Measurements from ENCODE around the gene XAGE2.
"Not testable (repeated sequence)": the region's sequence is repeated elsewhere in the genome, so short reads cannot be mapped to it uniquely, and the experiment has no call there.

Gene XAGE2, protein sequence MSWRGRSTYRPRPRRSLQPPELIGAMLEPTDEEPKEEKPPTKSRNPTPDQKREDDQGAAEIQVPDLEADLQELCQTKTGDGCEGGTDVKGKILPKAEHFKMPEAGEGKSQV

DNA sequence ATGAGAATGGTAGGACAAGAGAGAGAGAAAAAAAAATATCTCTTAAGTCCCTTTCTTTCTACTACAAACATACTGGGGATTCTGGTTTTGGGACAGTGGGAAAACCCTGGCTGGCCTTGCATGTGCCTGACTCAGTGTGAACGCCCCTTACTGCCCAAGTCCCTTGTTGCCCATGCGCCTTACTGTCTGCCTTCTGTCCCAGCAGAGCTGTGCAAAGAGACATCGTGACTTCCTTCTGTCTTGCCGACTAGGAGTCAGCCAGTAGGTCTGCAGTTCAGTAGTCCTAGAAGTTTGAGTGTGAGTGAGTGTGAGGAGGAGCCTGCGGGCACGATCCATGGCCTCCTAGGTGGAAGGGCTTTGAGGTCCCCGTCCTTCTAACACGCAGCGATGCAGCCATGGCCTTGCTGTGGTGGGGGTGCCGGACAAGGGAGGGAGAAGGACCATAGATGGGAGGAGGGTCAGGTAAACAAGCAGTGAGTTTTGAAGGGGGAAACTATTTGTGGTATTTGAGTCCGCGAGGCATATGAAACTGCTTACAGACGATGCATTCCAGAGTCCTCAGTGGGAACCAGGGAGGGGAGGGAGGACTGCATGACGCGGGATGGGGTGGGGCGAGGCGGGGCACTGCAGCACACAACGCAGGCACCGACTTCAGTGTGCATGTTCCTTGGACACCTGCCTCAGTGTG lies at the start of gene XAGE2:
Gene XAGE2, plus strand, starts transcription at position 654 of the 688 bp plus-strand sequence. CDS start 994 bp downstream, outside the sequence.
- no peak for DNase-seq

DNA sequence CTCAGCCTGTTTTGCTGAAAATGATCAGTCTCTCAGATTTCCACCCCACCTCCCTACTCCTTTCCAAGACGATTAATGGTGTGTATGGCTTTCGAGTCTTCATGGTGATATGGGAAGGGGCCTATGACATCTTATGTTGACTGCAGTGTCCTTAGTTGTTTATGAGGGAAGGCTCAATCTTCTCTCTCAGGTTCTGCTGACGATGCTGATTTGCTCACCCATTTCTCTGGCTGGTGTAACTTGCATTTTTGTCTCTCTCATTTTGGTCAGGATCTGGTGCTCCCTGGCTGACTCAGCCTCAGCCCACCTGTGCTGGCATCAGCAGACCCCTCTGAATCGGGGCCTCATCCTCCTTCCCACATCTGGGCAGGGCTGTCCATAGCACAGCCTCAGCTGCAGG lies 31.4 kb upstream of the XAGE2 start:
- DNase-seq: no peak

DNA sequence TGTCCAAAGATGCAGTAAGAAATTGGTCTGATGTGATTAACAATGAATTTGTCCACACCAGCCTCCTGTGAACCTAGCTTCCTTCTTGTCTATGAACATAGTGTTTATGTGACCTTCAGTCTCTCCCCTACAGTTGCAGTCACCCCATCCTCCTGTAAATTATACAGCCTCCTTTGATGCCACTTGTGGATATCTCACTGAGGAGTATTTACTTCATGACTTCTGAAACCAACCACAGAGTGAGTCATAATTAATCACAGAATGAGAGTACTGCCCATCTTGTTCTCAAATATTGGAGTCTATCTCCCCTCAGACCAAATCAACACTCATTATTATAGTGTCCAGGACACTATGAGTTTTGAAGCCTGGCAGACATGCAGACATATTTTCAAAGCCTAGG lies 27.3 kb upstream of the XAGE2 start:
- DNase-seq: no peak

DNA sequence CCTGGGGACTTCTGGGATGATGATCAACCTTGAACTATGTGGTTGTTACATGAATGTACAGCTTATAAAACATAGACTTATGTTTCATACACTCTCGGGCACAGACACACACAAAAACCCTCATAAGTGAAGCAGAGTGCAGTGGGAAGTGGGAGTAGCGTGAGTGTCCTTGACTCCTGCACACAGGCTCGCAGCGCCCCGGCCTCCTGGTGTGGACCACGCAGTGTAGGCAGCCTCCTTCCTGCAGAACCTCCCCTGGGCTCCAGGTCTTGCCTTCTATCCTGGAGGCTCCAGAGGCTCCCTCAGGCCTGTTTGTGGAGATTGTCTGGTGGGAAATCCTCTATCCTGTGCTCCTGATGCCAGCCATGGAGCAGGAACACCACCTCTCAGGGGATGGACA lies 25.7 kb upstream of the XAGE2 start:
- not testable (repeated sequence) for DNase-seq

DNA sequence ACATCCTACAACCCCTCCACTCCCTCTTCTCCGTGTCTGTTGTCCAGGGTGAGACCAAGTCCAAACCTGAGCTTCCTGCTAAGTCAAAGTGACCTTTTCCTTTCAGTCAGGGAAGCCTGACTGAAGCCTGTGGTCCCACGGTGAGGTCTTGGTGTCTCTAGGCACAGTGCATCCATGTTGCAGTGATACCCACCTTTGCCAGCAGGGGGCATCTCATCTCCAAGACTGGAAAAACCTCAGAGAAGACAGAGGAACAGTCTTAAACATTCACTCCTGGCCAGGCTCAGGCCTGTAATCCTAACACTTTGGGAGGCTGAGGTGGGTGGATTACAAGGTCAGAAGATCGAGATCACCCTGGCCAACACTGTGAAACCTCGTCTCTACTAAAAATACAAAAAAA lies 23.4 kb upstream of the XAGE2 start:
- not testable (repeated sequence) for DNase-seq

DNA sequence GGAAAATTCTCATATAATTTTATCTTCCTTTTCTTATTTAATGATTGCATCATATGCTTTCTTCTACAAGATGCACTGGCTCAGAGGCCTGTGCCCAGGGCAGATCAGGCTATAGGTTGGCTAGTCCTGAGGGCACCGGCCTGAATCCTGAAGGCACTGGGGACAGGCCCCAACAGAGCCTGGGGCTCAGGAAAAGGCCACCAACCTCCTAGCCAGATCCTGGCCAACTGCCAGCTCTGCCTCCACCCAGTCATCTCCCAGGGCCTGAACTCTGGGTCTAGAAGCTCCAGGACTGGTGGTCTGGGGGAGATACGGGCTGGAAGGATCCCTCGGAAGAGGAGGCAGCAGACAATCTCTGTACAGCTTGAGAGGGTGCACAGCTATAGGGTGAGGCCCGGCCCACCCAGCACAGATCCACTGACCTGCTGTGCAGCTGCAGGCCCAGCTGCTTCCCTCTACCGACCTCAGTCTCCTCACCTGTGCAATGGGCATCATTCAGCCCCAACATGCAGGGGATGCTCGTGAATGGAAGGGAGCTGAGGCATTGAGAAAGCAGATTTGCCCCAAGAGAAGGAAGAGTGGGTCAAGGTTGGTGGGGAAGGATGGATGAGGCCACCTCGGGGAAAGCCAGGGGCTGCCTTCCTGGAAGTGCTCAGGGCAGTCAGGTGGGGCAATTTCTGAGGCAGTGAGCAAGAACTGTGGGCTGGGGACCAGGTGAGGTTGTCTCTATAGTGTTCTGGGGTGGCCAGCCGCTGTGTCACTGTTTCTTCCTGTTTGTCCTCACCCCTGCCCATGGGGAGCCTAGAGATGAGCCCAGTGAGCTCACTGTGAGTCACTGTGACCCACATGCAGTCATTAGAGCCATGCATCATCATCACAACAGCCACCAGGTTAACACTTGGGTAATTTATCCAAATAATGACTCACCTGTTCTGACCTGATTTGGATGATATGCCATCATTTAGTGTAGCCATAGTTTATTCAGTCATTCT lies 22.4 kb upstream of the XAGE2 start:
- no peak for DNase-seq

DNA sequence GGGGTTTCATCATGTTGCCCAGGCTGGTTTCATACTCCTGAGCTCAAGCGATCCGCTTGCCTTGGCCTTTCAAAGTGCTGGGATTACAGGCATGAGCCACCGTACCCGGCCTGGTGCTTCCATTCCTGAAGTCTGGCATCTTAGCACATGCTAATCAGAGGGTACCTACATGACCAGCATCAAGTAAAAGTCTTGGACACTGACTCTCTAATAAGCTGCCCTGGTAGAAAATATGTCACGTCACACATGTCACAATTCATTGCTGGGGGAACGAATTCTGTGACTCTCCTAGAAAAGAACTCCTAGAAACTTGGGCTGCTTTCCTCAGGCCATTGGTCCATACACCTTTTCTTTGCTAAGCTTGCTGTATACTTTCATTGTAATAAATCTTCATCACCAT lies 19.1 kb upstream of the XAGE2 start:
- DNase-seq: no peak

DNA sequence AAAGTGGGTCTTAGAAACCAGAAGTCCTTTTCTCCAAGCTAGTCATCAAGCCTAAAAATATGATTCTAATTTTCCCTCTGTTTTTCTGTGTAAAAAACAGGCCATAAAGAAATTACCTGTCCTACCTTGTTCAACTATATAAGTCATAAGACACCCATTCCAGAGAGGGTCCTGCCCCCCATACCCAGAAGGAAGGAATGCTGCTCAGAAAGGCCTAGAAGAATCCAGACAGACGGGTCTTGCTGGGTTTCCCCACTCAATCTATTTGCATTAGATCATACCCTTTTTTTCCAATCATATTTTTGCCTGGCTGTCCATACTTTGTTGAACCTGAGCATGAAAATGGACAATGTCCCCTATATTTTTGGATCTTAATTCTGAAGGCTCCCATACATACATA lies 16.3 kb upstream of the XAGE2 start:
- DNase-seq: no peak

DNA sequence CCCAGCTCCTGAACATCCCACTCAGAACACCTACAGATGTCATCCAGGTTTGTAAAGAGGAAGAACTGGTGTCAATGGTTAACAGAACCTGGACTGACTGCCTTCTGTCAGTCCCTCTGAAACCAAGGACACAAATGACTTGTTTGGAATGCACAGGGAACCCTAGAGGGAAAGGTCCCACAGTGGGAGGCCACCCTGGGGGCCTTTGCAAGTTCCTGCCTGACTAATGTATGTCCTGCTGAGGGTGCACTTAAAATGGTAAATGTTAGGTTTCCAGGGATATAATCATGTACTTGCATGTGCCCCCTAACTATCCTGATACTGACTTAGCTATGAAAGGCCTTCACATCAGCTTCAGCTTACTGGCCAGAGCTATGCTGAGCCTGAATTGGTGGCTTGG lies 15.0 kb upstream of the XAGE2 start:
- DNase-seq: no peak

DNA sequence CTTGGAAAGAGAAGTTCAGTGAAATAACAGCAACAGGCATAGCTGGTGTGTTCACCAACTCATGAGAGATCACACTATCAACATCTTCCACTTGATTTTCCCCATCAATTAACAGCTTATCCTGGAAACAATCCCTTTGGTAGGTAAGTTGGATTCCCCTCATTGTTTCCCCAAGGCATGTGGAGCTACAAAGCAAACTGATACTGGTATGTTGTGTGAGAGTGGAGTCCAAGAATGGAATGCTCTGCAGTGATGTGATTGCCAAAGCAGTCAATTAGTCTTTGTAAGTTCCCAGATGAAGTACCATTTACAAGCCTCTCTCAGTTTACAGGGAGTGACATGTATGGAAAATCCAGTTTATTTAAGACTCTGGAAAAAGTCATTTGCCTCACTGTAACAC lies 13.7 kb upstream of the XAGE2 start:
- DNase-seq: no peak

DNA sequence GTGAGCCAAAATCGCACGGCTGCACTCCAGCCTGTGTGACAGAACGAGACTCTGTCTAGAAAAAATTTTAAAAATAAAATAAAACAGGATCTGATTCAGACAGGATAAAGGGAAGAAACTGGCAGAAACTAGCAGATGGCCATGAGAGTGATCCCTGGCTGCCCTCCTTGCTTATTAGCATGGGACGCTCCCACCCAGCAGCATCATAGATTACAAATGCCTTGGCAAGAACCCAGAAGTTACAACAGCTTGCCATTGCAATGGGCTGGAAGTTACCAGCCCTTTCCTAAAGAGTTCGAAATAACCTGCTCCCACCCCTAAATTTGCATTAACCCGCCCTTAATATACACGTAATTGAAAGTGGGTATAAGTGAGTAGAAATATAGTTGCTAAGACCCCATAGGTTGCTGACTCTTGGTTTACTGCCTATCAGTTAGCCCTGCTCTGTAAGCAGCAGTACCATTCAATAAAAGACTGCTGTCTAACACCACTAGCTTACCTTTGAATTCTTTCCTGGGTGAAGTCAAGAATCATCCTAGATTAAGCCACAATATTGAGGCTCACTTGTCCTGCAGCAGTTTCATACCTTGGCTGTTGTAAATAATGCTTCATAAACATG lies 9.1 kb upstream of the XAGE2 start:
- peak; percentile 0 for DNase-seq

DNA sequence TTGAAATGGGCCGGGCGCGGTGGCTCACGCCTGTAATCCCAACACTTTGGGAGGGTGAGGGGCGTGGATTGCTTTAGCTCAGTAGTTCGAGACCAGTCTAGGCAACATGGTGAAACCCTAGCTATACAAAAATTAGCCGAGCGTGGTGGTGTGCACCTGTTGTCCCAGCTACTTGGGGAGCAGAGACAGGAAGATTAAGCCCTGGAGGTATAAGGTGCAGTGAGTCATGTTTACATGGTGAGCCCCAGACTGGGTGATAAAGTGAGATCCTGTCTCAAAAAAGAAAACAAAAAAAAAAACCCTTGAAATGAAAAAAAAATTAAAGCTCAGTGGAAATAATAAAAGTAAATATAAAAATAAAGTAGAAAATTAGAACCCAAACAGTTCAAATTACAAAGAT lies 6.9 kb upstream of the XAGE2 start:
- no peak for DNase-seq

DNA sequence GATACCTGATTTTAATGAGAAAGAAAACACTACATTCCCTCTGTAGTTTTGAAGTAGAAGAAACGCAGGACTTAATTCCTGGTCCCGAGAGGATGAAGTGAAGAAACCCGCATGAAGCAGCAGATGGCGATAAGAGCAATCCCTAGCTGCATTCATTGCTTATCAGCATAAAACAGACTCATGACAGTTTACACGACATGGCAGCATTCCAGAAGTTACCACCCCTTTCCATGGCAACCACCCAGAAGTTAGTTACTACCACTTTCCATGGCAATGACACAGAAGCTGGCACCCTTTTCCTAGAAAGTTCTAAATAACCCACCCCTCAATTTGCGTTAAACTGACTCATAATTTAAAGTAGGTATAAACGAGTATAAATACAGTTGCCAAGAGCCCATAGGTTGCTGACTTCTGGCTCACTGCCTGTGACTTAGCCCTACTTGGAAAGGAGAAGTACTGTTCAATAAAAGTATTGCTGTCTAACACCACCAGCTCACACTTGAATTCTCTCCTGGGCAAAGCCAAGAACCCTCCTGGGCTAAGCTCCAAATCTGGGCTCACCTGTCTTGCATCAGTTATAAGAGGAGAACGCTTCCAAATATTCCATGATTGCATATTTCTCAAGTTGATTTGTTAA lies 5.5 kb upstream of the XAGE2 start:
- peak; percentile 6 for DNase-seq

DNA sequence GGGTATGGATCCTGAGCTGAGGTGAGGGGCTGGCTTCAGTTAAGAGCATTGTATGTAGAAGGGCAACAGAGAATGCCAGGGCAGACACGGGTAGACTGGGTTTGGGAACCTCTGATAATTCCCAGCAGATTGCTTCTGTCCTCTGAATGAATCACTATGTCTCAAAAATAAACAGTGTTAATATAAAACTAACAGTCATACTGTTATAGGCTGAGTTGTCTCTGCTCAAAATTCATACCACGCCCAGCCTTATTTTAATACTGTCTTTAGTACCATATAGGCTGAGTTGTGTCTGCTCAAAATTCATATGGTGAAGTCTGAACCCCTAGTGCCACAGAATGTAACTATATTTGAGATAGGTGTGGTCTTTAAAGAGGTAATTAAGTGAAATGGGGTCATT lies 10.0 kb downstream of the XAGE2 start:
- no peak for DNase-seq

DNA sequence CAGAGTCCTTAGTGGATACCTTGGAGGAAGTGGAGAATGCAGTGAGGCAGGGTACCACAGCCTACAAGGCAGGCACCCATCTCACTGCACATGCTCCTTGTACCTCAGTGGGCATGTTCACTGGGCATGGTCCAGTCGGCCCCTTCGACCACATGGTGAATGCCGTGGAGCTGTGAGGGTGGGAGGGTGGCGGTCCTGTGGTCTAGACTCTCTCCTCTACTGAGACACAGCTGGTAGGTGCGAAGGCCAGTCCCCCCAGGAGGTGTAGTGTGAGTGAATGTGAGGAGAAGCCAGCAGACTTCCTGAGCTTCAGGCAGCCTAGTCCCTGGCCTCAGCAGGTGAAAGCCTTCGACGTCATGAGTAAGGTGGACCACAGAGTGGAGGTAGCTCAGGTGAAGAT lies 12.2 kb downstream of the XAGE2 start:
- DNase-seq: no peak

DNA sequence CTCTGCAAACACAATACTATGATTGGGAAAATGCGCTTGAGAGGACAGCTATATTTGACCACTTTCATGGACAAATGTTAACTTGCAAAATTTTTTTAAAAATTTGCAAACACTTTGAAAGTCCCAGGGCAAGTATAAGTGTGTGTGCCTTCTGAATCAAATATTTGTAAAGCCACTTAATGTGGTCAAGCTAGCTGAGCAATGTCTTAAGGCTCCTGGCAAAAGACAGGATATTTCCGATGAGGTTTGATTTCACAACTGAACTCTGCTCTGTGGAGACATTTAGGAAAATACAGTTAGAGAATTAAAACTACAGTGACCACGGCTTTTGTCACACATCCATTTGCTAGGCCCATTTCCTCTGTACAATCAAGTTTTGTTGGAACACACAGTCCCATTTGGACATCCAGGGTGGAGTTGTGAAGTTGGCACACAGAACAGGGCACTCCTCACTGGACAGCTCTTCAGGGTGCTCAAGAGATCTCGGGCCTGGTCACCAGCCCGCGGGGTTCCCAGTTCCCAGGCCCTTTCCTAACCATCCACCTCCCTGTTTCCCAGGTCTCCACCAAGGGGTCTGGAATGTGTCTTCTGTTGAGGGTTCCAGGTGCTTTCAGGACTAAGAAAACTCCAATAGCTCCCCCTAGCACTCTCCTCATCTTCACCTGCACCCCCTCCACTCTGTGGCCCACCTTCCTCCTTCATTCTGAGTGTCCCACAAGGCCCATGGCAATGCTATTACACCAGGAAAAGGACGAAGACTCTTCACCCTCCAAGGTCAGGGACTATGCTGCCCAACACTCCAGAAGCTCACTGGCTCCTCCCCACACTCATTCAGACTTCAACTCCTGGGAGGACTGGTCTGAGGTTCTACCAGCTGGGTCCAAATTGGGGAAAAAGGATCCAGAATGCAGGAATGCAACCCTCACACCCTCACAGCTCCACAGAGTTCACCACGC lies 41.9 kb downstream of the XAGE2 start:
- DNase-seq: peak; percentile 41

DNA sequence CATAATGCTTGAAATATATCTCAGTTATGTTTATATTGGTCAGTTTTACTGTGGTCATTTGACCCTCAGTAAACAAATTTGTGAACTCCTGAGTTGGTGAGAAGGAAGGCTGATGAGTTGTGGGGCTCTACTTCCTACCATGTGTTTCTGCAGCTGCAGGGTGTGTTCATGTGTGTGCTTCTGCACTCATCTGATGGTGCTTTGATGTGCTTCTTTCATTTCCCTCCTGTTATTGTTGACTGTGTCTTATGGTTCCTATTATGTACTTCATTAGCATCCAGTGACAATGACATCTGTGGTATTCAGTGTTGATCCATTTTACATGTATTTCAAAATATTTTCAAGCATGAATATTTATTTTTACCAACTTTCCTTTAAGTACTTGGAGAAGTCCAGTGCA lies 46.5 kb downstream of the XAGE2 start:
- DNase-seq: peak; percentile 2

DNA sequence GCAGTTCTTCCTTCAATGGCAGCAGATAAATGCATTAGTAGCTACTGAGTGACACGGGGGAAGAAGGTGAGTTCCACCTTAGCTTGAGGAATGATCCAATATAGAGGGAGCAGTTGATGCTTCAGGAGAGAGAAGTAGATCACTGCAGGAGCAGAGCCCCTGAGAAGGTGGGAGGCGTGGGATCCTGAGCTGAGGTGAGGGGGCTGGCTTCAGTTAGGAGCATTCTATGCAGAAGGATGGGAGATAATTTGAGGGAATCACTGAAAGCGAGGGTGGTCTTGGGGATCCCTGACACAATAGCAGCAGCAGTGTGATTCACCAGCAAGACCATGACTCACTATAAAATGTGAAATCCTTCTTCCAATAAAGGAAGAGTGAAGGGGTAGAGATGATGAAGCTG lies 48.0 kb downstream of the XAGE2 start:
- no peak for DNase-seq

DNA sequence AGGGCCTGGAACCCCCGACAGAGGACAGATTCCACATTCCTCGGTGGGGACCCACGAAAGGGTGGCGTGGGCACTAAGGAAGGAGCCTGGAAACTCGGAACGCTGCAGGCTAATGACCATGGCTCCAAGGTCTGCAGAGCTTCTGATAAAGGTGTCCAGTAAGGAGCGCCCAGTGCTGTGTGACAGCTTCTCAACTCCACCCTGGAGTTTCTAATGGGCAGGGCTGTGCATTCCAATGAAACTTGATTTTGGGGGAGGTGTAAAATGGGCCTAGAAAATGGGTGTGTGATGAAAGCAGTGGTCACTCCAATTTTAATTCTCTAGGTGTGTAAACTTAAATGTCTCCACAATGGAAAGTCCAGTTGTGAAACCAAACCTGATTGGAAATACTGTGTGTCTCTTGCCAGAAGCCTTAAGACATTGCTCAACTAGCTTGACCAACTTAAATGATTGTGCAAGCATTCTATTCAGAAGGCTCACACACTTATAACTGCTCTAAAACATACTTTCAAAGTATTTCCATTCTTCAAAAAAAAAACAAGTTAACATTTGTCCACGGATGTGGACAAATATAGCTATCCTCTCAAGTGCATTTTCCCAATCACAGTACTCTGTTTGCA lies 52.1 kb downstream of the XAGE2 start:
- DNase-seq: peak; percentile 37

DNA sequence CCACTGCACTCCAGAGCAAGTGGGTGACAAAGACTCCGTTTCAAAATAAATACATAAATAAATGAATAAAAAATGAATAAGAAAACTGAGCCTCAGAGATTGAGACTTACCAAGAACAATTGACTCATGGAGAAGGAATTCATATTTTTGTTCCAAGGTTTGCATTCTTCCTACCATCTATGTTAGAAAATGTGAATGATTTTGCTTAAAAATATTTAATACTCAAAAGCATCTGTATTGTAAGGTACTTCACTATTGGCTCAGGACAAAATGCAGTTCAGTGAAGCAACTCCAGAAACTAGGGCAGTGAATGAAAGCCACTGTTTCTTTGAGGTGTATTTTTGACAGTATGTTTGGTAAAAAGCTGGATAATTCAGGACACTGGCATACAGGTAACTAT lies 54.1 kb downstream of the XAGE2 start:
- DNase-seq: no peak

DNA sequence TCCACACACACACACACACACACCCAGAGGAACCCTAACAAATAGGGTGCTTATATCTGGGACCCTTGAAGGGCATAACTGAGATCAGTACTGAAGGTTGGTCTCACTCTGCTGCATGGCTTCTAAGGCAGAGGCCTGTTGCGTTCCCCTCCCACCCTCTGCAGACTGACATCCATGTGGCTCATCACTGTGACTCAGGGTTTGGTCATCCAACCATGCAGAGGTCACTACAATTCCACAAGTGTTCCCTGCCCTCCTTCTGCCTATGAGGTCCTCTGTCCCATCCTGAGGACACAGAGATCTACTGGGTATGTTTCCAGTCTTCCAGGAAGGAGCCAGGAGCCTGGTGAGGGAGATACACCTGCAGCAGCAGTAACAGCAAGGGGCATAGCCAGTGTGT lies 55.8 kb downstream of the XAGE2 start:
- DNase-seq: no peak

All from MV-4-11 (cell line).